ENCODE results near the gene DDOST.

DDOST gene

DNA sequence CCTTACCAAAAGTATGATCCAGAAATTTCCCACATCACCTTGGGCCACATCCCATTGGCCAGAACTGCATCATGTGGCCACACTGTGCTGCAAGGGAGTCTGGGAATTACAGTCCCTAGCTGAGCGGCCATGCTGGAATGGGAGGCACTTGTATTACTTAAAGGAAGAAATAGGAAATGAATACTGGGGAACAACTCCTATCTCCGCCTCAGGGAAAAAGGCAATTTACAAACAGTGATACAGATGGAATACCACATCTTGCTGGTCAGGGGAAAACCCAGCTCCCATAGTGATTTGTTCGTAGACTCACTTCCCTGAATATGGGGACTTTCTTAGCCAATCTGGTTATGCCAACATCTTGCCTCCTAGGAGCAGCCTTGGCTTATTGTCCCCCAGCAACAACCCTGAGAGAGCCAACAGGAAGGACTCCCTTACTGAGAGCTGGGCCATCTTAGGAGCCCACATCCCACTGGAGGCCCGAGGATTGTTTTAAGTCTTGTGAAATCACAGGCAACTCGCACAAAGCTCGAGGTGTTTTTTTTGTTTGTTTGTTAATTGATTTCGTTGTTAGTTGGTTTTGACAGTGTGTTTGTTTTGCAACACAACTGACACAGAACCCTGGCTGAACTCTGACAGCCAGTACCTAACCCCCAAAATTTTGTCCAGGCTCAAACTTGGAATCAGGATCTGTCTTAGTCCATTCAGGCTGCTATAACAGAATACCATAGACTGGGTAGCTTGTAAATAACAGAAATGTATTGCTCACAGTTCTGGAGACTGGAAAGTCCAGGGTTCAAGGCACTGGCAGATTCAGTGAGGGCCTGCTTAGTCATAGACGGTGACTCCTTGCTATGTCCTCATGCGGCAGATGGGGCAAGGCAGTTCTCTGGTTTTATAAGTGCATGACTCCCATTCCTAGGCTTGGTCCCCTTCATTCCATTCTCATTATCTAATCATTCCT is 57.4 kb downstream of the DDOST start:
- no peak overlapping the region for H3K27ac Mint-ChIP-seq
- H3K4me1 Mint-ChIP-seq = no peaks in the 10 kb centered on the region
- H3K36me3 Mint-ChIP-seq = no peaks in the 10 kb centered on the region
- no peaks in the 10 kb centered on the region for H3K9me3 Mint-ChIP-seq
- H3K27me3 Mint-ChIP-seq = peaks cover 3% of the 10 kb centered on the region
- H3K4me3 Mint-ChIP-seq = no peak overlapping the region

DNA sequence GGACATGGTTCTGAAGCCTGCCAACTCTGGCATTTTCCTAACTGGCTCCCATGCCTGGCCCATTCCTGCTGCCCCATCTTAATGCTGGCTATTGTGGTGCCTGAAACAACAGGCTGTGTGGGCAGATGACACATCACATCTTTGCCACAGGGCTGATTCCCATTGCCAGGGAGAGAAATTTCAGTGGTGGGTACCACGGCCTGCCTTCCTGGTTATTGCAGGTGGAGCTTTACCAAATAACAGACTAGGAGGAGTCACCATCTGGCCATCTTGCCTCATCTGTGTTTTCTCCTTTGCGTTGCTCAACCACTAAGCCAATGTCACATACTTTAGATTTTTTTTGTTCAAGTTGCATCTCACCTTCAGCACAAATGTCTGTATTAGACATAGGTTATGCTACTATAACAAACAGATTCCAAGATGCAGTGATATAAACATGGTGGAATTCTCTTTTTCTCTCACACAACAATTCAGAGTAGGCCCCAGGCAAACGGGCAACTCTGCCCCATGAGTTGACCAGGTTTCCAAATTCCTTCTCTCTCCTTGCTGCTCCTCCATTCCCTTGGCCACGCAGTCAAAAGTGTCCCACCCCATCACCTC is 58.2 kb downstream of the DDOST start:
- Mint-ChIP-seq H3K27me3 (peaks cover 5% of the 10 kb centered on the region), H3K9me3 (no peaks in the 10 kb centered on the region), H3K4me1 (no peaks in the 10 kb centered on the region), H3K27ac (no peak overlapping the region), H3K4me3 (no peak overlapping the region), H3K36me3 (no peaks in the 10 kb centered on the region)

All from activated naive CD4-positive, alpha-beta T cell treated with anti-CD3 and anti-CD28 coated beads, Interleukin-2, amount 50 U/mL, for 24 hours (primary cell).